ENCODE results near the gene GLUD1.
"Not testable (repeated sequence)": the region's sequence is repeated elsewhere in the genome, so short reads cannot be mapped to it uniquely, and the experiment has no call there.

Gene GLUD1

DNA sequence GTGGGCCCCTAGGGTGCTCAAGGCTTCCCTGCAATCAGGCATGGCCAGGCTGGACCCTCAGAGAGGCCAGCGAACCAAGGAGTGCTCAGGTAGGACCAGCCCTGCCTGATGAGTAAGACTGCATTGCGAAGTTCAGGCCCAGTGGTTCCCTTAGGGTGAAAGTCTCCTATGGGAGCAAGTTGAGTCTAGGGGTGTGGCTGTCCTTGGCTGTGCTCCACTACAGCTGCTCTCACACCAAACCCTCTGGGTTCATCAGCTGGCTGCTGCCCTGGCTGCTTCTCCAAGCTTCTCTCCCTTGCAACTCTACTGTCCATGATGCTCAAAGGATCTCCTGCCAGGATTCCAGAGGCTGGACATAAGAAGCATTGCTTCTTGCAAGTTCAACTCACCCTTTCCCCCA is 55.9 kb downstream of the GLUD1 start:
- no peak for DNase-seq

DNA sequence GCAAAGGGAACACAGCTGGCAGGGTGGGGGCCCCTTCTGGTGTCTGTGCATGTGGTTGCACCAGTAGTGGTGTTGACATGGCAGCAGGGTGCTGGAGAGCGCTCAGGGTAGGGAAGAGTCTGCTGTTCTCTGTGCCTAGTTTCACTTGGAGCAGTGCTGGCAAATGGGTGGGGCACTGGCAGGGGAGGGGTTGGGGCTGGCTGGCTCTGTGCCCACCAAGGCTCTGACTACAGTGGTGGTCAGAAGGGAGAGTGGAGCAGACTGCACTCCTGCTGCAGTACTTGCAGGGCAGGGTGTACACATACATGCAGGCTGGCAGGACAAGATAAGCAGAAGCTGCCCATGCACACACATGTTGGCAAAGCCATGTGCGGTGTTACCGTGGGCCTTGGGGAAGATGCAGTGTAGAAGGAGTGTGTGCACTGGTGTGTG is 56.3 kb downstream of the GLUD1 start:
- DNase-seq: no peak

- DNase-seq: no peak
Measured at GRCh38 chr10:87036623-87037022, 58.0 kb downstream of the GLUD1 start.

GRCh38 chr10:87030912-87031635 is 63.6 kb downstream of the GLUD1 start:
- DNase-seq: no peak

DNA sequence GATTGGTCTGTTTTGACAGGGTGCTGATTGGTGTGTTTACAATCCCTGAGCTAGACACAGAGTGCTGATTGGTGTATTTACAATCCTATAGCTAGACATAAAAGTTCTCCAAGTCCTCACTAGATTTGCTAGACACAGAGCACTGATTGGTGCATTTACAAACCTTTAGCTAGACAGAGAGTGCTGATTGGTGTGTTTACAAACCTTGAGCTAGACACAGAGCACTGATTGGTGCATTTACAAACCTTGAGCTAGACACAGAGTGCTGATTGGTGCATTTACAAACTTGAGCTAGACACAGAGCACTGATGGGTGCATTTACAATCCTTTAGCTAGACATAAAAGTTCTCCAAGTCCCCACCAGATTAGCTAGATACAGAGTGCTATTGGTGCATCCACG is 64.2 kb downstream of the GLUD1 start:
- DNase-seq: not testable (repeated sequence)

GRCh38 chr10:87026747-87027508 is 67.7 kb downstream of the GLUD1 start:
- DNase-seq: not testable (repeated sequence)

GRCh38 chr10:87025285-87025958 is 69.2 kb downstream of the GLUD1 start:
- DNase-seq: not testable (repeated sequence)

DNA sequence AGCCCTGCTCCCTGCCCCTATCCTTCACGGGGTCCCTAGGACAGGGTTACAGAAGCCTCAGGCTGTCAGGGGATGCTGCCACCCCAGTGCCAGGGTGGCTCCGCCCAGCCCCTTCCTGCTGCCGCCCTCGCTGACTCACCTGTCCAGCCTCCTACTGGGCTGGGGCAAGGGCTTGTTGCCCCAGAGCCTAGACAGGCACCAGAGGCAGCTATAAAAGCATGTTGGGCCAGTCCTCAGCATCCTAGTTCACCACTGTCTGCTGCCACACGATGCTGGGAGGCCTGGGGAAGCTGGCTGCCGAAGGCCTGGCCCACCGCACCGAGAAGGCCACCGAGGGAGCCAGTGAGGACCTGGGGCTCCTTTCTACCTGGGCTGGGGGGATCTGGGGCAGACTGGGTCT is 74.6 kb downstream of the GLUD1 start, which contains the start of gene FAM25A:
Gene FAM25A, plus strand, starts transcription at position 239 of the 400 bp plus-strand sequence. Its CDS starts 31 bp downstream, at position 270.
- not testable (repeated sequence) for DNase-seq

DNA sequence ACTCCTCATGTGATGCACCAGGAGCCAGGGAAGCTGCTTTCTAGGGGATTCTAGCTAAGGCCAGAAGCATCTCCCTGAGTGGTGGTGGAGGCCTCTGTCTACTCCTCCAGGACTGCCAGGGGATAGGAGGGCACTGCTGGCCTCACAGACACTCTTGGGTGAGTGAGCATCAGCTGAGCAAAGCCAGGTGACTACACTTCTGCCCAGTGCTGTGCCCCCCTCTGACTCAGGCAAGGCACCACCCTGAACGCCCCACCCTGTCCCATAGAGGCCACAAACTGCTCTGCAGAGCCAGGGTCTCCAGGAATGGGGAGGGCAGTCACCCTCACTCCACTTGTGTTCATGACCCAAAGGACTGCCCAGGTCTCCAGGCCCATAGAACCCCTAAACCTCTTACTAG is 75.1 kb downstream of the GLUD1 start:
- not testable (repeated sequence) for DNase-seq

DNA sequence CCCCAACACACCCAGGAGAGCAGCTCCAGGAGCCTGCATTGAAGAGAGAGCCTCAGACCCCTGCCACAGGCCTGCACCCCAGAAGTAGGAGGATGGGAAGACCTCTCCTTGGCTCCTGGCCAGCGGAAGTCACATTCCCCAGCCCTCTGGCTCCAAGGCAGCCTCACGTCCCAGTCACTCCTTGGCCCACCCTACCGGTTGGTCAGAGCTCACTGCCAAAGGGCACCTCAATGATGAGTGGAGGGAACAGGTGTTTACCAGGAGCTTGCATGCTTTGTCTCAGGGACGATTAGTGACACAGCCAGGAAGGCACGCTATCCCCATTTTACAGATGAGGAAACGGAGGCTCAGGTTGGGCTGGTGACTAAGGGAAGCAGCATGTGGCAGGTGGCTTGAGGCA is 75.6 kb downstream of the GLUD1 start:
- DNase-seq: not testable (repeated sequence)

GRCh38 chr10:87018127-87018526 is 76.5 kb downstream of the GLUD1 start:
- not testable (repeated sequence) for DNase-seq

DNA sequence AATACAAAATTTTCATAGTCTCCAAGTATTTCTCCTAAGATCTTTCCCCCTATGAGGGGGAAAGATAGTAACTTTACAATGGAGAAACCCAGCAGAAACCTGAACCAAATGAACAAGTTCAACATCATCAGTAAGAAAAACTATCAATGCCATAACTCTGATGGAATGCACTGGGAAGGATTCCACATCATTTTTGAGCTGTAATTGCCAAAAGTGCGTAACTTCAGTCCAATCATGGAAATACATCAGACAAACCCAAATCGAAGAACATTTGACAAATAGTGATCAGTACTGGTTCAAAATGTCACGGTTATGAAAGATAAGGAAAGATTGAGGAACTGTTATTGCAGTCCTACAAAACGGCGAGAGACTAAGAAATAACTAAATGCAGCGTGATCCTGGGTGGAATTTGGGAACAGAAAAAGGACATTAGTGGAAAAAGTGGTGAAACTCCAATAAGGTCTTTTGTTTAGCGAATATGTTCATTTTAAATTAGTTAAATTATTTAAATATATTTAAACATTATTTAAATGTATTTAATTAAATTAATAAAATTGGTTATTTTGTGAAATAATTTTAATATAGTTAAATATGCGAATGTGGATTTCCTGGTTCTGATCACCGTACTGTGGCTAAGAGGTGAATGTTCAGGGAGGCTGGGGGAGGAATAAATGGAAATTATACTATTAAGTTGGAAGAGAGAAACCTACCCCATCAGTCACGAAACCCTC is 79.5 kb downstream of the GLUD1 start:
- DNase-seq: not testable (repeated sequence)

- DNase-seq: not testable (repeated sequence)
Measured at GRCh38 chr10:87013528-87013927, 81.1 kb downstream of the GLUD1 start.

- not testable (repeated sequence) for DNase-seq
Measured at GRCh38 chr10:87009134-87009696, 85.4 kb downstream of the GLUD1 start.

DNA sequence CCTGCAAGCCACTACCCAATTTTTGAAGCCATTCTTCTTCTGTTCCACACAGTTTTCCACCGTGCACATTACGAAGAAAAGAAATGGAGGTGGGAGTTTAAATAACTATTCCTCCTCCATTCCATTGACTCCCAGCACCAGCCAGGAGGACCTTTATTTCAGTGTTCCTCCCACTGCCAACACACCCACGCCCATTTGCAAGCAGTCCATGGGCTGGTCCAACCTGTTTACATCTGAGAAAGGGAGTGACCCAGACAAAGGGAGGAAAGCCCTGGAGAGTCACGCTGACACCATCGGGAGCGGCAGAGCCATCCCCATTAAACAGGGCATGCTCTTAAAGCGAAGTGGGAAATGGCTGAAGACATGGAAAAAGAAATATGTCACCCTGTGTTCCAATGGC is 86.3 kb downstream of the GLUD1 start:
- DNase-seq: not testable (repeated sequence)

DNA sequence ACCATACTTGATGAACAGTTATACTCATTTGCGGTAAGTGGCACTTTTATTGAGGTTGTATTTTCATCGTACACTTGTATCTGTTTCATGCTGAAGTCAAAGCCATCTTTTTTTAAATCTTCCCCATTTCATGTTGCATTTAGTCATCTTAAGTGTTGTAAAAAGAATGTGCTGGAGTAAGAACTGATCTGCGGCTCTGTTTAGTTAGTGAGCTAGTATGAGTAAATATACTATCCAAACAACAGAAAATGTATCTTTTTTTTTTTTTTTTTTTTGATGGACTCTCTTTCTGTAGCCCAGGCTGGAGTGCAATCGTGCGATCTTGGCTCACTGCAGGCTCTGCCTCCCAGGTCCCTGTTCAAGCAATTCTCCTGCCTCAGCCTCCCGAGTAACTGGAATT is 87.0 kb downstream of the GLUD1 start:
- DNase-seq: not testable (repeated sequence)

DNA sequence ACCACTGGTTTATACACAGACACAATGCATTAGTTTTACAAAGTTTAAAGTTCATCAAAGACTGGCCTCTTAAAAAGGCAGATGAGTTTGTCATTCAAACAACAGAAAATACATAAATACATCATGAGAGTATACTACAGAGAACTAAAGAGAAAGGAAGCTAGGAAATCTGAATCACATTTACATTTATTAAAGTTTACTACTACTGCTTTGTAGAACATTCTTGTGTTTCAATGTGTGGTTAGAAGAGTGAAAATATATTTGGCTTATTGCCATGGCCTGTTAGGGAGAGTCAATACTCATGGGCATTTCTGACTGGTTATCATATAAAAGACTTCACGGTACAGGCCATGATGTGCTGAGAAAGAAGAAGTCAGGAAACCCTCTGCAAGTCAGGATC is 87.5 kb downstream of the GLUD1 start:
- DNase-seq: not testable (repeated sequence)

DNA sequence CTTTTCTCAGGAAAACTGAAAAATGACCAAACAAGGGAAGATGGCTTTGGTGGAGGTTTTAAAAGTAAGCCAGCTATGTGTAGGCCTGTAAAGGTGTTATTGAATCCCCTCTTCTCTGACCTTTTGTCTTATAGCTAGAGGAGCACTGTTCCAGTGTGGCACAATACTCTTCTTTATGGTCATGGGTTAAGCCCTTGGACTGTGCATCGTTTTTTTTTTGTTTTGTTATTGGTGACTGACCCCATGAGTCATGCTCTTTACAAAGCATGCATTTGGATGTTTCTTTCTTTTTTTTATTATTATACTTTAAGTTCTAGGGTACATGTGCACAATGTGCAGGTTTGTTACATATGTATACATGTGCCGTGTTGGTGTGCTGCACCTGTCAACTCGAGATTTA is 94.2 kb downstream of the GLUD1 start:
- DNase-seq: no peak
